Measurements from ENCODE around the gene CBX1. TPM values are rescaled to one million over a fixed set of nuclear protein-coding genes. Genes with fewer than 3 reads are reported as not detected.

CBX1 gene
- total and polyA plus RNA-seq, 4 donors = 17.6 to 43.2 (median 28.9) TPM

GRCh38 chr17:48056246-48056745 lies 45.0 kb downstream of the CBX1 start:
- no peaks in the 10 kb centered on the region for H3K9me3 ChIP-seq (ENCODE audit: control insufficient read depth in 4 of 4, insufficient read depth in 3 of 4, low read length in 3 of 4)
- no peak for DNase-seq
- 96% methylated on average over 10 of the region's 10 CpGs for WGBS, 2 donors
- peaks cover 21 to 41% (median 27%) of the 10 kb centered on the region in 5 donors for H3K4me1 ChIP-seq (ENCODE audit: control insufficient read depth in 5 of 5, insufficient read depth in 5 of 5, low read length in 5 of 5)
- H3K27ac ChIP-seq (ENCODE audit: low read depth in 1 of 2, low read length in 1 of 2) = peak overlapping the region in 1 of 2 donors; percentile 42
- no peak for TF ChIP-seq CTCF (IDR thresholded peaks at IDR 0.05; ENCODE audit: control extremely low read depth, extremely low read depth)
- ATAC-seq (ENCODE audit: insufficient read depth, low FRiP score) = no peak
- no peak overlapping the region for H3K9ac ChIP-seq (ENCODE audit: insufficient read depth in 1 of 2, low read length in 2 of 2)
- no peaks in the 10 kb centered on the region for H3K27me3 ChIP-seq (ENCODE audit: control insufficient read depth in 3 of 3, insufficient read depth in 3 of 3, low read length in 2 of 3)
- peaks cover 23 to 71% (median 40%) of the 10 kb centered on the region in 4 donors for H3K36me3 ChIP-seq (ENCODE audit: control insufficient read depth in 4 of 4, insufficient read depth in 4 of 4, low read length in 4 of 4)
- no peak overlapping the region for H3K4me3 ChIP-seq

- Histone ChIP-seq H3K4me1 (ENCODE audit: control insufficient read depth in 5 of 5, insufficient read depth in 5 of 5, low read length in 5 of 5) (peaks cover 21 to 47% (median 27%) of the 10 kb centered on the region in 5 donors), H3K27me3 (ENCODE audit: control insufficient read depth in 3 of 3, insufficient read depth in 3 of 3, low read length in 2 of 3) (no peaks in the 10 kb centered on the region), H3K9ac (ENCODE audit: insufficient read depth in 1 of 2, low read length in 2 of 2) (no peak overlapping the region), H3K27ac (ENCODE audit: low read depth in 1 of 2, low read length in 1 of 2) (peak overlapping the region in 1 of 2 donors; percentile 42), H3K36me3 (ENCODE audit: control insufficient read depth in 4 of 4, insufficient read depth in 4 of 4, low read length in 4 of 4) (peaks cover 23 to 76% (median 42%) of the 10 kb centered on the region in 4 donors), H3K4me3 (no peak overlapping the region), H3K9me3 (ENCODE audit: control insufficient read depth in 4 of 4, insufficient read depth in 3 of 4, low read length in 3 of 4) (no peaks in the 10 kb centered on the region)
- 74 to 78% methylated on average over 5 of the region's 5 CpGs for WGBS, 2 donors
- ATAC-seq (ENCODE audit: insufficient read depth, low FRiP score) (no peak), DNase-seq (no peak)
- TF ChIP-seq CTCF (IDR thresholded peaks at IDR 0.05; ENCODE audit: control extremely low read depth, extremely low read depth) = no peak
Measured at GRCh38 chr17:48055531-48056245, 45.6 kb downstream of the CBX1 start.

GRCh38 chr17:48054238-48055185 lies 46.8 kb downstream of the CBX1 start:
- WGBS, 2 donors = 63 to 77% methylated on average over 31 to 34 of the region's 34 CpGs
- Histone ChIP-seq H3K4me1 (ENCODE audit: control insufficient read depth in 5 of 5, insufficient read depth in 5 of 5, low read length in 5 of 5) (peaks cover 26 to 53% (median 28%) of the 10 kb centered on the region in 5 donors), H3K27ac (ENCODE audit: low read depth in 1 of 2, low read length in 1 of 2) (peak overlapping the region; percentile 72 to 93), H3K9ac (ENCODE audit: insufficient read depth in 1 of 2, low read length in 2 of 2) (no peak overlapping the region), H3K27me3 (ENCODE audit: control insufficient read depth in 3 of 3, insufficient read depth in 3 of 3, low read length in 2 of 3) (no peaks in the 10 kb centered on the region), H3K36me3 (ENCODE audit: control insufficient read depth in 4 of 4, insufficient read depth in 4 of 4, low read length in 4 of 4) (peaks cover 16 to 69% (median 38%) of the 10 kb centered on the region in 4 donors), H3K4me3 (no peak overlapping the region), H3K9me3 (ENCODE audit: control insufficient read depth in 4 of 4, insufficient read depth in 3 of 4, low read length in 3 of 4) (no peaks in the 10 kb centered on the region)
- ATAC-seq (ENCODE audit: insufficient read depth, low FRiP score) = peak; percentile 38
- TF ChIP-seq CTCF (IDR thresholded peaks at IDR 0.05; ENCODE audit: control extremely low read depth, extremely low read depth) = no peak
- DNase-seq = peak; percentile 80 to 92 (median 80)
